HepG2 (cell line): Measurements from ENCODE around the gene NOCT. TPM values are rescaled to one million over a fixed set of nuclear protein-coding genes. Genes with fewer than 3 reads are reported as not detected.
A peak's percentile ranks its signal among the peaks of the same experiment; 100 is the strongest.

Source experiments
- ADNP ChIP-seq: sonication (generic); formaldehyde crosslinking; IDR thresholded peaks from 2 replicates; pipeline ENCODE4 v1.4.0; 2020; ENCODE audit warnings: missing genetic modification reagents
- KAT2B ChIP-seq: fragments of 150-350 bp; IDR thresholded peaks from 2 replicates; pipeline ENCODE4 v1.6.1; 2014; ENCODE audit warnings: low read depth, low read length, borderline replicate concordance
- KLF13 ChIP-seq: sonication (generic); formaldehyde crosslinking; IDR thresholded peaks from 2 replicates; pipeline ENCODE4 v1.4.0; 2020; ENCODE audit warnings: mild to moderate bottlenecking, missing genetic modification reagents
- NFYC ChIP-seq: IDR thresholded peaks from 2 replicates; pipeline ENCODE4 v1.6.1; 2016; ENCODE audit warnings: missing genetic modification reagents, missing compliant biosample characterization
- PRDM10 ChIP-seq: sonication (generic); formaldehyde crosslinking; IDR thresholded peaks from 2 replicates; pipeline ENCODE4 v1.4.0; 2020; ENCODE audit warnings: low read depth, missing genetic modification reagents
- SYNCRIP ChIP-seq: fragments of 200-400 bp; formaldehyde crosslinking; IDR thresholded peaks from 2 replicates; pipeline ENCODE4 v1.6.1; 2018; ENCODE audit warnings: mild to moderate bottlenecking, low read depth, low read length; ENCODE audit not compliant: insufficient read depth
- ZNF251 ChIP-seq: sonication (generic); formaldehyde crosslinking; IDR thresholded peaks from 2 replicates; pipeline ENCODE4 v1.9.0; 2021; ENCODE audit warnings: mild to moderate bottlenecking, missing genetic modification reagents
- ZNF382 ChIP-seq: sonication (generic); formaldehyde crosslinking; IDR thresholded peaks from 2 replicates; pipeline ENCODE4 v1.5.0; 2020; ENCODE audit warnings: missing genetic modification reagents, mild to moderate bottlenecking, borderline replicate concordance
- ZNF512 ChIP-seq: sonication (generic); formaldehyde crosslinking; IDR thresholded peaks from 2 replicates; pipeline ENCODE4 v1.4.0; 2020; ENCODE audit warnings: mild to moderate bottlenecking, missing genetic modification reagents
- ZNF883 ChIP-seq: sonication (generic); formaldehyde crosslinking; IDR thresholded peaks from 2 replicates; pipeline ENCODE4 v1.5.1; 2020; ENCODE audit warnings: mild to moderate bottlenecking, missing genetic modification reagents; ENCODE audit errors: not compliant biosample characterization
- polyA plus RNA-seq, 8 experiments: library from polyadenylated mRNA; depleted of rRNA in 3 of 8; stranded (reverse) in 7 of 8; unstranded in 1 of 8; fragments of >200 nt; fragmentation: Illumina TruSeq in 4 of 8; extraction: Trizol in 4 of 8; gene quantifications; 2 replicates each; pipeline versions ENCODE4 v1.2.1 to v1.2.3, GENCODE V29; 2011 to 2016; ENCODE audit warnings: low read depth in 4 of 8, missing spikeins in 1 of 8, mixed read lengths in 1 of 8; ENCODE audit not compliant: insufficient read depth in 1 of 8
- total RNA-seq, 5 experiments: library from RNA; depleted of rRNA; stranded (reverse); fragments of >200 nt; fragmentation: Illumina TruSeq; extraction: Trizol; gene quantifications; 2 replicates each; pipeline ENCODE4 v1.2.3, GENCODE V29; 2016; ENCODE audit warnings: low read depth in 1 of 5
- TF ChIP-seq, protein P1 (sequence below): sonication (generic); formaldehyde crosslinking; IDR thresholded peaks from 2 replicates; pipeline ENCODE4 v1.5.0; 2020; ENCODE audit warnings: missing genetic modification reagents
- TF ChIP-seq, protein P2 (sequence below): sonication (generic); formaldehyde crosslinking; IDR thresholded peaks from 2 replicates; pipeline ENCODE4 v1.4.0; 2020; ENCODE audit warnings: mild to moderate bottlenecking, missing genetic modification reagents
- TF ChIP-seq, protein P3 (sequence below): sonication (generic); formaldehyde crosslinking; IDR thresholded peaks from 2 replicates; pipeline ENCODE4 v1.4.0; 2020; ENCODE audit warnings: mild to moderate bottlenecking, missing genetic modification reagents

The NOCT gene
- total and polyA plus RNA-seq, 2 of the 13 experiments (the other 11 are each of a cell fraction or from before 2014, with no cell fraction given) = 3.6 to 13.1 TPM

DNA sequence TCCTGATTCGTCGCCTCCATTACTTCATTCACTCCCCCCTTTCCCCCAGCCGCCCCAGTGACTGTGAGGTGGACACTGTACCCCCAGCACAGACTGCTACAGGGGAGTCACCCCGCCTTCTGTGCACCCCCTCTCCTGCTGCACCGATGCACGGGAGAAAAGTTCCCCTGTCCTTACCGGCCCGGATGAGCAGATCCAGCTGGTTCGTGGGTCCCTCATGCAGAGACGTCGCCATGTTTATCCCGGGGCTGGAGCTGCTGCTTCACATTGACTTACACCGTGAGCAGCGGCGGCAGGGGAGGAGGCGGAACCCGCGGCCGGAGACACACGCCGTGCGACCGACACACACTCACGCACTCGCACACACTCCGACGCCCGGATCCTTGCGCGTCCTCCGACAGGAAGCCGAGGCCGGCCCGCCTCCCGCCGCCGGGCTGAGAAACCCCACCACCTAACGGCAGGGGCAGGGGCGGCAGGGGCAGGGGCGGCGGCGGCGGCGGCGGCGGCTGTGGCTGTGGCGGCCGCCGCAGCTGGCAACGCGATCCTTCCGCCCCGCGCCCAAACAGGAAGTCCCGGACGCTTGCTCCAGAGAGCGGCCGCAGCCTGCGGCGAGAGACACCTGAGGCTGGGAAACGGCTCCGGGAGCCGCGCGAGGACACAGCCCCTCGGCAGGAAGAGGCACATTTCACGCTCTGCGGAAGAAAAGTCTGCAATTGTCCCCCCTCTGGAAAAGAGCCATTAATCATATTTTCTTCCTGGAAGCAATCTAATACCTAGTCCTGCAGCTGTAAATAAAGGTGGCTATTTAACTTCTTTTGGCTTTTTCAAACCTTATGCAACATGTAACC, 68.6 kb downstream of the NOCT start (continued):
- TF ChIP-seq PRDM10 (CRISPR knock-in tag) (no peak), ADNP (CRISPR knock-in tag) (no peak), ZNF512 (no peak), KAT2B (no peak), NFYC (CRISPR knock-in tag) (0 out of 2 replicates have a peak, but pooled peaks have one; percentile 36), ZNF883 (CRISPR knock-in tag) (no peak), KLF13 (CRISPR knock-in tag) (no peak), SYNCRIP (no peak), ZNF251 (CRISPR knock-in tag) (no peak; the same call in 1 of the 2 replicates), ZNF382 (CRISPR knock-in tag) (no peak)
- TF ChIP-seq, protein P1, sequence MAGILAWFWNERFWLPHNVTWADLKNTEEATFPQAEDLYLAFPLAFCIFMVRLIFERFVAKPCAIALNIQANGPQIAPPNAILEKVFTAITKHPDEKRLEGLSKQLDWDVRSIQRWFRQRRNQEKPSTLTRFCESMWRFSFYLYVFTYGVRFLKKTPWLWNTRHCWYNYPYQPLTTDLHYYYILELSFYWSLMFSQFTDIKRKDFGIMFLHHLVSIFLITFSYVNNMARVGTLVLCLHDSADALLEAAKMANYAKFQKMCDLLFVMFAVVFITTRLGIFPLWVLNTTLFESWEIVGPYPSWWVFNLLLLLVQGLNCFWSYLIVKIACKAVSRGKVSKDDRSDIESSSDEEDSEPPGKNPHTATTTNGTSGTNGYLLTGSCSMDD (CRISPR knock-in tag) = no peak
- TF ChIP-seq, protein P2, sequence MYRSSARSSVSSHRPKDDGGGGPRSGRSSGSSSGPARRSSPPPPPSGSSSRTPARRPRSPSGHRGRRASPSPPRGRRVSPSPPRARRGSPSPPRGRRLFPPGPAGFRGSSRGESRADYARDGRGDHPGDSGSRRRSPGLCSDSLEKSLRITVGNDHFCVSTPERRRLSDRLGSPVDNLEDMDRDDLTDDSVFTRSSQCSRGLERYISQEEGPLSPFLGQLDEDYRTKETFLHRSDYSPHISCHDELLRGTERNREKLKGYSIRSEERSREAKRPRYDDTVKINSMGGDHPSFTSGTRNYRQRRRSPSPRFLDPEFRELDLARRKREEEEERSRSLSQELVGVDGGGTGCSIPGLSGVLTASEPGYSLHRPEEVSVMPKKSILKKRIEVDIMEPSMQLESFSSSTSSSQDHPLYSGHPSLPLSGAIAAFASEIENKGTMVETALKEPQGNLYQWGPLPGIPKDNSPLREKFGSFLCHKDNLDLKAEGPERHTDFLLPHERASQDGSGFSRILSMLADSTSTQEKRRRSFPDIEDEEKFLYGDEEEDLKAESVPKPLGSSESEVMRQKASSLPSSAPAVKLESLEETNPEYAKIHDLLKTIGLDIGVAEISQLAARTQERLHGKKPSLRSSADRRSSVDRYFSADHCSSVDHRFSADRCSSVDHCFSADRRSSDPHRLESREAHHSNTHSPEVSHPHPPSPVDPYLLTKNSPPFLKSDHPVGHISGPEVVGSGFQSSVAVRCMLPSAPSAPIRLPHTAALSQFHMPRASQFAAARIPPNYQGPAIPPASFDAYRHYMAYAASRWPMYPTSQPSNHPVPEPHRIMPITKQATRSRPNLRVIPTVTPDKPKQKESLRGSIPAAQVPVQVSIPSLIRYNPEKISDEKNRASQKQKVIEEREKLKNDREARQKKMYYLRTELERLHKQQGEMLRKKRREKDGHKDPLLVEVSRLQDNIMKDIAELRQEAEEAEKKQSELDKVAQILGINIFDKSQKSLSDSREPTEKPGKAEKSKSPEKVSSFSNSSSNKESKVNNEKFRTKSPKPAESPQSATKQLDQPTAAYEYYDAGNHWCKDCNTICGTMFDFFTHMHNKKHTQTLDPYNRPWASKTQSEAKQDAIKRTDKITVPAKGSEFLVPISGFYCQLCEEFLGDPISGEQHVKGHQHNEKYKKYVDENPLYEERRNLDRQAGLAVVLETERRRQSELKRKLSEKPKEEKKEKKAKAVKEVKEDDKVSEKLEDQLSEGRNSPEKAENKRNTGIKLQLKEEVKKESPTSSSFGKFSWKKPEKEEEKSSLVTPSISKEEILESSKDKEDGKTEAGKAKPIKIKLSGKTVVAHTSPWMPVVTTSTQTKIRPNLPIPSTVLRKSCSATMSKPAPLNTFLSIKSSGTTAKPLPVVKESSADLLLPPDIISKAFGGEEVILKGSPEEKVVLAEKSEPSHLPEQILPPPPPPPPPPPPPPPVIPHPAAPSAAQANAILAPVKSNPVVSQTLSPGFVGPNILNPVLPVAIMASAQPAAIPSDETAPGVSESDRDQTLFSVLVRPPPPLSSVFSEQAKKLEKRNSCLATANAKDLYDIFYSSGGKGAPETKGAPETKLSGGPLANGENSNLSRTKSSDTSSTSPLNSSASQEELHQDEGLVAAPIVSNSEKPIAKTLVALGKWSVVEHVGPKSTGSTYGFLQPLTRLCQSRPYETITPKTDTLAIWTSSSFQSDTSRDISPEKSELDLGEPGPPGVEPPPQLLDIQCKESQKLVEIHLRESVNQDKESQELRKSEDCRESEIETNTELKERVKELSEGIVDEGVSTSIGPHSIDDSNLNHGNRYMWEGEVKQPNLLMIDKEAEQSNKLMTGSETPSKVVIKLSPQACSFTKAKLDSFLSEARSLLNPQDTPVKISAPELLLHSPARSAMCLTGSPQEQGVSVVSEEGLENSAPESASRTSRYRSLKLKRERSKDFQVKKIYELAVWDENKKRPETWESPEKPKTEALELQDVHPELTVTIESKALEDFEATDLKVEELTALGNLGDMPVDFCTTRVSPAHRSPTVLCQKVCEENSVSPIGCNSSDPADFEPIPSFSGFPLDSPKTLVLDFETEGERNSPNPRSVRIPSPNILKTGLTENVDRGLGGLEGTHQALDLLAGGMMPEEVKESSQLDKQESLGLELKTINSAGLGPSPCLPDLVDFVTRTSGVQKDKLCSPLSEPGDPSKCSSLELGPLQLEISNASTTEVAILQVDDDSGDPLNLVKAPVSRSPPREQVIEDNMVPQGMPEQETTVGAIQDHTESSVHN (CRISPR knock-in tag) = no peak; the same call in 1 of the 2 replicates
- TF ChIP-seq, protein P3, sequence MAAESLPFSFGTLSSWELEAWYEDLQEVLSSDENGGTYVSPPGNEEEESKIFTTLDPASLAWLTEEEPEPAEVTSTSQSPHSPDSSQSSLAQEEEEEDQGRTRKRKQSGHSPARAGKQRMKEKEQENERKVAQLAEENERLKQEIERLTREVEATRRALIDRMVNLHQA (CRISPR knock-in tag) = no peak
